Panc1 (cell line): ENCODE results near the gene CROT. TPM values are rescaled to one million over a fixed set of nuclear protein-coding genes. Genes with fewer than 3 reads are reported as not detected.

Source experiments
- ATAC-seq: fragments of 200-7000 bp; cut with Tn5 transposase; 2 replicates; pipeline ENCODE4 v1.9.1; 2020; ENCODE audit warnings: mild to moderate bottlenecking, moderate library complexity
- BruUV-seq: library from RNA; stranded (reverse); fragments of 400-500 nt; replicated peaks from 2 replicates; lab custom pipeline; 2021; lab: Mats Ljungman, UMichigan
- CTCF ChIA-PET: fragments of 300-600 bp; sonication (Branson Sonifier 250); formaldehyde crosslinking; loops from one replicate; lab custom pipeline; 2022; ENCODE audit warnings: antibody characterized with exemption; lab: Charles Lee
- POLR2A ChIA-PET: fragments of 300-600 bp; sonication (Branson Sonifier 250); formaldehyde crosslinking; loops from one replicate; lab custom pipeline; 2022; ENCODE audit warnings: antibody characterized with exemption; lab: Charles Lee
- DNase-seq: peaks from one replicate; pipeline ENCODE4 v3.0.0-alpha.2; 2010; ENCODE audit warnings: low read depth, low spot score
- H3K27ac ChIP-seq: 2 replicates; pipeline ENCODE4 v1.5.1; 2011; ENCODE audit warnings: mild to moderate bottlenecking, low read length, inconsistent platforms
- H3K27me3 ChIP-seq: fragments of 200-500 bp; sonication (Bioruptor generic); 2 replicates; pipeline ENCODE4 v1.6.0; 2014; ENCODE audit warnings: low read length, inconsistent platforms; ENCODE audit not compliant: control insufficient read depth, insufficient read depth
- H3K36me3 ChIP-seq: fragments of 200-500 bp; sonication (Bioruptor generic); 2 replicates; pipeline ENCODE4 v1.5.1; 2014; ENCODE audit warnings: inconsistent platforms, mild to moderate bottlenecking, low read length, moderate library complexity; ENCODE audit not compliant: control insufficient read depth, insufficient read depth
- H3K4me1 ChIP-seq: 2 replicates; pipeline ENCODE4 v1.5.1; 2011; ENCODE audit warnings: inconsistent platforms, mild to moderate bottlenecking, low read length, moderate library complexity; ENCODE audit not compliant: control insufficient read depth, insufficient read depth
- H3K4me3 ChIP-seq, 2 experiments: 2 replicates each; pipeline ENCODE4 v1.5.1; 2011 to 2012; ENCODE audit warnings: low read depth in 2 of 2, low read length in 2 of 2, mild to moderate bottlenecking in 2 of 2, inconsistent platforms in 1 of 2, moderate library complexity in 1 of 2
- H3K9me3 ChIP-seq: fragments of 200-500 bp; sonication (Bioruptor generic); 2 replicates; pipeline ENCODE4 v1.5.1; 2014; ENCODE audit warnings: low read depth, mild to moderate bottlenecking, inconsistent platforms, low read length, moderate library complexity; ENCODE audit not compliant: control insufficient read depth, insufficient read depth
- POLR2AphosphoS5 ChIP-seq: IDR thresholded peaks from 2 replicates; pipeline ENCODE4 v1.6.1; 2012; ENCODE audit warnings: mild to moderate bottlenecking, low read depth, low read length, moderate library complexity
- REST ChIP-seq, 2 experiments: IDR thresholded peaks; 2 replicates each; pipeline ENCODE4 v1.6.1; 2011 to 2012; ENCODE audit warnings: low read depth in 2 of 2, control low read depth in 1 of 2, low read length in 1 of 2, mild to moderate bottlenecking in 1 of 2, moderate library complexity in 1 of 2; ENCODE audit not compliant: insufficient read depth in 1 of 2
- SIN3A ChIP-seq: IDR thresholded peaks from 2 replicates; pipeline ENCODE4 v1.6.1; 2012; ENCODE audit warnings: low read depth, mild to moderate bottlenecking, low read length, moderate library complexity, borderline replicate concordance; ENCODE audit not compliant: insufficient read depth
- TCF7L2 ChIP-seq: IDR thresholded peaks from 2 replicates; pipeline ENCODE4 v1.6.1; 2011; ENCODE audit warnings: mild to moderate bottlenecking, low read depth, low read length, inconsistent platforms
- in situ Hi-C: cut with HindIII; loops from 2 replicates; pipeline ENCODE4 v1.10.0; 2016; ENCODE audit warnings: low sequenced_read_pairs, low pct_unique_long_range_greater_than_20kb
- intact Hi-C: fragments of 100-400 bp; cut with micrococcal nuclease; formaldehyde crosslinking; loops from one replicate; pipeline ENCODE4 v1.10.0; 2022; ENCODE audit not compliant: unreplicated experiment
- total RNA-seq: library from RNA; stranded (reverse); gene quantifications from one replicate; pipeline ENCODE4 v1.2.1, GENCODE V29; 2021; ENCODE audit not compliant: unreplicated experiment
- TF ChIP-seq, protein P1 (sequence below): fragments of 450-650 bp; IDR thresholded peaks from 2 replicates; pipeline ENCODE4 v1.5.1; 2017; ENCODE audit warnings: mild to moderate bottlenecking

CROT gene
- total RNA-seq, 1 experiment from 2014 or later, result 9.8 TPM

- H3K27me3 ChIP-seq, result peaks cover 5% of the 10 kb centered on the region; the same call in 1 of the 2 replicates
- ChIA-PET CTCF (no interaction called here), POLR2A (no interaction called here)
- no peak overlapping the region for H3K4me3 ChIP-seq
- DNase-seq, result no peak
- H3K27ac ChIP-seq, result no peak overlapping the region
- in situ Hi-C loops (no loop called here), intact Hi-C loops (no loop called here)
- no peak for TF ChIP-seq REST (IDR thresholded peaks at IDR 0.05; ENCODE audit: insufficient read depth in 1 of 2, low read depth in 2 of 2, low read length in 1 of 2)
- TF ChIP-seq, protein P1, sequence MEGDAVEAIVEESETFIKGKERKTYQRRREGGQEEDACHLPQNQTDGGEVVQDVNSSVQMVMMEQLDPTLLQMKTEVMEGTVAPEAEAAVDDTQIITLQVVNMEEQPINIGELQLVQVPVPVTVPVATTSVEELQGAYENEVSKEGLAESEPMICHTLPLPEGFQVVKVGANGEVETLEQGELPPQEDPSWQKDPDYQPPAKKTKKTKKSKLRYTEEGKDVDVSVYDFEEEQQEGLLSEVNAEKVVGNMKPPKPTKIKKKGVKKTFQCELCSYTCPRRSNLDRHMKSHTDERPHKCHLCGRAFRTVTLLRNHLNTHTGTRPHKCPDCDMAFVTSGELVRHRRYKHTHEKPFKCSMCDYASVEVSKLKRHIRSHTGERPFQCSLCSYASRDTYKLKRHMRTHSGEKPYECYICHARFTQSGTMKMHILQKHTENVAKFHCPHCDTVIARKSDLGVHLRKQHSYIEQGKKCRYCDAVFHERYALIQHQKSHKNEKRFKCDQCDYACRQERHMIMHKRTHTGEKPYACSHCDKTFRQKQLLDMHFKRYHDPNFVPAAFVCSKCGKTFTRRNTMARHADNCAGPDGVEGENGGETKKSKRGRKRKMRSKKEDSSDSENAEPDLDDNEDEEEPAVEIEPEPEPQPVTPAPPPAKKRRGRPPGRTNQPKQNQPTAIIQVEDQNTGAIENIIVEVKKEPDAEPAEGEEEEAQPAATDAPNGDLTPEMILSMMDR, result no peak
- TF ChIP-seq TCF7L2, result no peak
- TF ChIP-seq SIN3A, result no peak
- TF ChIP-seq POLR2AphosphoS5, result no peak
- no peaks in the 10 kb centered on the region for H3K9me3 ChIP-seq
- H3K4me1 ChIP-seq, result no peaks in the 10 kb centered on the region
- no peaks in the 10 kb centered on the region for H3K36me3 ChIP-seq
- BruUV-seq, result no TSS peak
- no peak for ATAC-seq
These were observed 67.6 kb downstream of the CROT start for GRCh38 chr7:87413029-87413428.

DNA sequence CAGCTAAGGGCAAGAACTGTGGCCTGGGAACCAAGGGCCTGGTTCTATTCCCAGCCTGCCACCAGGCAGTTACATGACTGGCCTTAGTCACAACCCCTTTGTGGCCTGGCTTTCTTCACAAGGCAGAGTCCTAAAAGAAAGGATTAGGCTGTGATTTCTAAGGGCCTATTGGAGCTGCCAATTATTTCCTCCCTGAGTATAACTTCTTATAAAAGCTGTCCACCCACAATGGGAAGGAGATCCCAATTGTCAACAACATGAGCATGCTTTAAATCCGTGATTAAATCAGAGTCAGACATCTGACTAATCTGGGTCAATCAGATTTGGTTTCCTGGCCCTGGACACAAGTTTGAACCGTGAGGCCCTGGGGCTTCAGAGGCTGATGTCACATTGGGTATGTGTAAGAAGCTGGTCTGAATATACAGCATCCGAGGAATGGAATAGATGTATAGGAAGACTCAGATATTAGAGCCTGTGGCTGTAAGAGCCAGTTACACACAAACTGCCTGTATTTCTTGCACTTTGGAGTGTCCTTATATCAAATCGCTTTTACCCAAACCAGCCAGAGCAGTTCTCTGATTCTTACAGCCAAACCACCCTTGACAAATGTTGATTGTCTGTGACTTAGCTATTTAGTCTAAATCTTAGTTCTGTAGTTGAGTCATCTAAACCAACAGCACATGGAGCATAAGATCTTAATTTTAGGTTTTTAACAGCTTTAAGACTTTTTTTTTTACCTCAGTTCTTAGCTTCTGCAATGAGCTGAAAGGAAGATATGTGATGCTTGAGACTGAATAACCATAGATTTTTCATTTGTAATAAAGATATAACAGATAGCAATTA is 68.7 kb downstream of the CROT start:
- in situ Hi-C loops, result no loop called here
- H3K27me3 ChIP-seq, result peaks cover 5% of the 10 kb centered on the region; the same call in 1 of the 2 replicates
- ChIA-PET CTCF (no interaction called here), POLR2A (no interaction called here)
- intact Hi-C loops, result no loop called here
- no peaks in the 10 kb centered on the region for H3K4me1 ChIP-seq
- TF ChIP-seq SIN3A (no peak), POLR2AphosphoS5 (no peak), REST (IDR thresholded peaks at IDR 0.05; ENCODE audit: insufficient read depth in 1 of 2, low read depth in 2 of 2, low read length in 1 of 2) (no peak)
- TF ChIP-seq, protein P1, result no peak
- BruUV-seq, result no TSS peak
- no peak overlapping the region for H3K27ac ChIP-seq
- DNase-seq, result no peak
- ATAC-seq, result no peak
- H3K9me3 ChIP-seq, result no peaks in the 10 kb centered on the region
- no peak overlapping the region for H3K4me3 ChIP-seq
- H3K36me3 ChIP-seq, result no peaks in the 10 kb centered on the region
